Kidney epithelial cell (primary cell): ENCODE results near the gene VAMP8. TPM values are rescaled to one million over a fixed set of nuclear protein-coding genes. Genes with fewer than 3 reads are reported as not detected.
A peak's percentile ranks its signal among the peaks of the same experiment; 100 is the strongest.

Experiments
- DNase-seq: peaks from one replicate; pipeline ENCODE4 v3.0.0-alpha.2; 2010; ENCODE audit warnings: low read depth
- H3K27me3 ChIP-seq: 2 replicates; pipeline ENCODE4 v1.6.0; 2011; ENCODE audit warnings: low read length; ENCODE audit not compliant: control insufficient read depth, insufficient read depth
- H3K36me3 ChIP-seq: 2 replicates; pipeline ENCODE4 v1.5.1; 2011; ENCODE audit warnings: low read length; ENCODE audit not compliant: control insufficient read depth, insufficient read depth
- H3K4me3 ChIP-seq: 2 replicates; pipeline ENCODE4 v1.5.1; 2011; ENCODE audit warnings: low read depth, mild to moderate bottlenecking, control low read depth, low read length
- CTCF ChIP-seq: IDR thresholded peaks from 2 replicates; pipeline ENCODE4 v1.5.1; 2011; ENCODE audit warnings: mild to moderate bottlenecking, moderate library complexity, low read length, control low read depth, inconsistent platforms; ENCODE audit not compliant: insufficient read depth, poor library complexity, severe bottlenecking
- total RNA-seq: library from RNA; depleted of rRNA; stranded (reverse); fragments of >200 nt; gene quantifications from 2 replicates; pipeline ENCODE4 v1.2.3, GENCODE V29; 2015

The VAMP8 gene
- total RNA-seq, 1 donor from 2014 or later = 53.5 TPM

DNA sequence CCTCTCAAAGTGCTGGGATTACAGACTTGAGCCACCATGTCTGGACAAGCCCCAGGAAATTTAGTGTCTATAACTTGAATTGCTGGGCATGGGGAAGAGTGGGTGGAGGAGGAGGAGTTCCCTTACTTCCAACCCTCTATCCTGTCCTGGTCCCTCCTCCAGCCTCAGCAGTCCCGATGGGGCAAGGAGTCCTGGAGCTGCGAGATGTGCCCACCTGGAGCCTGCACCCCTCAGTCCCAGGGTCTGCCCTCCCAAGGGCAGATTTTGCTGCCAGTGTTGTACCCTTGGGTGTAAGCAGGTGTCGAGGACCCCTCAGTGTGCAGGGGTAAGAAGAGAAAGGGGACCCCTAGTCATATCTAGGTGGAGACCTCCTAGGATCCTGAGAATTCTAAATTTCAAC lies 2.8 kb downstream of the VAMP8 start:
- TF ChIP-seq CTCF = no peak
- Histone ChIP-seq H3K27me3 (no peaks in the 10 kb centered on the region), H3K36me3 (no peaks in the 10 kb centered on the region), H3K4me3 (no peak overlapping the region)
- no peak for DNase-seq

DNA sequence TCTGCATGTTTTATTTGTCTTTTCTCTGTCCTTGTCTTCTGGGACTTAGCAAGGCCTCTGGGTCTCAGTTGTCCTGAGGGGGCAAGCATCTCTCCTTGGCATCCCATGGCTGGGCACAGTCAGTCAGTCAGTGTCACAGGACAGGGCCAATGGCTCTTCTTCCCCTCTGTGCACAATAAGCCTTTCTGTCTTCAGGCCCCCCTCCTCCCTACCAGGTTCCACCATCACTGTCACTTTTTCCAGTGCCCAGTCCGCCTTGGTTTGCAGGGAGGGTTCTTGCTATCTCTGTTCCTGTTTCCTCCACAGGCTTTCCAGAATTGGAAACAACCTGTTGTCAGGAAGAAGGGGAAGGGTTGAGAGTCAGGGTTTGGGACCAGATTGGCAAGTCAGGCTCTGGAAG lies 5.1 kb downstream of the VAMP8 start:
- DNase-seq = no peak
- no peak for TF ChIP-seq CTCF
- H3K27me3 ChIP-seq = no peaks in the 10 kb centered on the region
- H3K36me3 ChIP-seq = no peaks in the 10 kb centered on the region
- H3K4me3 ChIP-seq = no peak overlapping the region

DNA sequence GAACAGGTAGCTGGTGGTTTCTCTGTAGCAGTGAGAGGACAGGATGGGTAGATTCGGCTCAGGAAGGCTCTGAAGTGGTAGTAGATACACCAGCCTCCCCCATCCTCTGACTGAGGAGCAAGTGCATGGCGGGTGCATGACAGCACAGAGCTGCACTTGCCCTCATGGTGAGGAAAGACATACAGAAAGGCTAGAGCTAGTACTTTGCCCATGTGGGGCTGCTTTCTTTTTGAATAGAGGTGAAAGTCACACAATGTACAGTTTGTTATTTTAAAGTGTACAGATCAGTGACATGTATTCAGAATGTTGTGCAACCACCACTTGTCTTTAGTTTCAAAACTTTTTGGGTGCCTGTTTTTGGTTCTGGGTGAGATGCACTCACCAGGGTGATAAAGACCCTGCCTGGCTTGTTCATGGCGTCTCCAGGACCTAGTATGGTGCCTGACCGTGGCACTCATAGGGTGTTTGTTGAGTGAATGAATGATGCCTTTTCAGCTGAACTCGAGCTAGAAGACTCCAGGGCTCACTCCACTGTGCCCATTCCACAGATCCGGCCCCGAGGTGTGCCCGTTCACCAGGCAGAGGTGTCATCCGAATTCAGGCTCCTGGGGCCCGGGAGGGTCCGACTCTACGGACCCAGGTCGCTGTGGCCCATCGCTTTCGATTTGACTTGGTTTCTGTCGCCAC lies 6.4 kb downstream of the VAMP8 start:
- TF ChIP-seq CTCF = no peak
- Histone ChIP-seq H3K27me3 (no peaks in the 10 kb centered on the region), H3K36me3 (no peaks in the 10 kb centered on the region), H3K4me3 (peak overlapping the region; percentile 16)
- DNase-seq = no peak

DNA sequence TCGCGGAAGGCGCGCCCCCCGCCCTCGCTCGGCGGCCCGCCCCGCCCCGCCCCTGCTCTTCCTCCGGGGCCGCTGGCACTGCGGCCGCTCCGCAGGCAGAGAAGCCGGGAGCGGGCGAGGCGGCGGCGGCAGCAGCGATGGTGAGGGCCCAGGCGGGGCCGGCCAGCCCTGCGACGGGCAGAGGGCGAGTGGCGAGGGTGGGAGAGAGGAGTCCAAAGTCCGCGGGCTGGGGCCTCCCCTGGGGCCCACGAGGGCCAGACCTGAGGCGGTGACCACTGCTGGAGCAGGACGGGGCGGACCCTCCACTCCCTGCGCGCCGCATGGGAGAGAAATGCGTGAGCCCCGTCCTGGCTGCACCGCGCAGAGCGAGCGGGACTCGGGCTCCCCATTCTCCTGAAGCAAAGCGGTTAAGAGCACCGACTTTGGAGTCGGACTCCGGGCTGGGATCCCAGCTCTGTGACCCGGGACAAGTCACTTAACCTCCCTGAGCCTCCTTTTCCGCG lies 7.0 kb downstream of the VAMP8 start, which contains the start of gene VAMP5:
TSS of gene VAMP5 (plus strand) at position 78 of the 503 bp plus-strand sequence. CDS start at position 138, 60 bp downstream.
- DNase-seq = no peak
- Histone ChIP-seq H3K4me3 (peak within 1 kb of the TSS; percentile 39), H3K27me3 (no peaks in the 10 kb centered on the region), H3K36me3 (no peaks in the 10 kb centered on the region)
- TF ChIP-seq CTCF = no peak

- no peak for TF ChIP-seq CTCF
- Histone ChIP-seq H3K36me3 (no peaks in the 10 kb centered on the region), H3K4me3 (peak overlapping the region; percentile 39), H3K27me3 (no peaks in the 10 kb centered on the region)
- DNase-seq = no peak
Observed at GRCh38 chr2:85584857-85585780, 7.7 kb downstream of the VAMP8 start.
